HCT116 (cell line): ENCODE data around the gene TSPAN1. TPM values are rescaled to one million over a fixed set of nuclear protein-coding genes. Genes with fewer than 3 reads are reported as not detected.
A peak's percentile ranks its signal among the peaks of the same experiment; 100 is the strongest.

Source experiments
- ATAC-seq: fragments of 200-7000 bp; cut with Tn5 transposase; 2 replicates; pipeline ENCODE4 v1.9.1; 2020; ENCODE audit warnings: mild to moderate bottlenecking, moderate library complexity
- BruUV-seq: library from RNA; stranded (reverse); fragments of 400-500 nt; replicated peaks from 2 replicates; lab custom pipeline; 2021; lab: Mats Ljungman, UMichigan
- CTCF ChIA-PET: fragments of 300-600 bp; sonication (Branson Sonifier 250); formaldehyde crosslinking; loops from one replicate; lab custom pipeline; 2021; ENCODE audit warnings: antibody characterized with exemption; lab: Charles Lee
- POLR2A ChIA-PET: fragments of 300-600, 350-600 bp; sonication (Branson Sonifier 250); formaldehyde crosslinking; loops from one replicate; lab custom pipeline; 2021; ENCODE audit warnings: antibody characterized with exemption; lab: Charles Lee
- RAD21 ChIA-PET, 2 experiments: fragments of 300-600 bp; sonication (Branson Sonifier 250); formaldehyde crosslinking; loops; one replicate each; lab custom pipeline; 2023; ENCODE audit warnings: low total read pairs in 2 of 2; ENCODE audit not compliant: uncharacterized antibody in 2 of 2, unreplicated experiment in 2 of 2, low non-redundant PET in 1 of 2; lab: Charles Lee
- DNase-seq: peaks from one replicate; pipeline ENCODE4 v3.0.0-alpha.2; 2010; ENCODE audit warnings: low read depth, low spot score
- H2AFZ ChIP-seq: fragments of 200-600 bp; shearing (Covaris generic), sonication (generic); 2 replicates; pipeline ENCODE4 v1.6.1; 2017; ENCODE audit warnings: low read depth, mixed run types, mixed read lengths, antibody characterized with exemption, low read length; ENCODE audit not compliant: poor library complexity, severe bottlenecking
- H3K27ac ChIP-seq: 2 replicates; pipeline ENCODE4 v1.5.1; 2012; ENCODE audit warnings: low read depth, low read length
- H3K27me3 ChIP-seq: fragments of 200-600 bp; sonication (generic); 2 replicates; pipeline ENCODE4 v1.6.1; 2016; ENCODE audit warnings: mixed run types, low read length, mixed read lengths; ENCODE audit not compliant: insufficient read depth
- H3K36me3 ChIP-seq, 2 experiments: fragments of 200-500 bp in 1 of 2; fragments of 200-600 bp in 1 of 2; sonication (Bioruptor generic) in 1 of 2; sonication (generic) in 1 of 2; 2 replicates each; pipeline versions ENCODE4 v1.5.1 to v1.6.1; 2014 to 2016; ENCODE audit warnings: low read length in 2 of 2, inconsistent platforms in 1 of 2, mixed read lengths in 1 of 2, mixed run types in 1 of 2; ENCODE audit not compliant: insufficient read depth in 2 of 2, control insufficient read depth in 1 of 2
- H3K4me1 ChIP-seq, 2 experiments: fragments of 200-600 bp in 1 of 2; sonication (generic) in 1 of 2; 2 replicates each; pipeline versions ENCODE4 v1.5.1 to v1.6.1; 2012 to 2017; ENCODE audit warnings: low read length in 2 of 2, inconsistent platforms in 1 of 2, mild to moderate bottlenecking in 1 of 2, mixed read lengths in 1 of 2, mixed run types in 1 of 2, moderate library complexity in 1 of 2; ENCODE audit not compliant: insufficient read depth in 2 of 2, control insufficient read depth in 1 of 2
- H3K4me2 ChIP-seq: fragments of 200-600 bp; sonication (generic); 2 replicates; pipeline ENCODE4 v1.6.1; 2017; ENCODE audit warnings: mixed run types, low read length, mixed read lengths
- H3K4me3 ChIP-seq, 2 experiments: fragments of 200-600 bp in 1 of 2; sonication (generic) in 1 of 2; replicated peaks in 1 of 2; 2 replicates each; pipeline ENCODE4 v1.5.1; 2011 to 2016; ENCODE audit warnings: low read length in 2 of 2, control low read depth in 1 of 2, low read depth in 1 of 2, mild to moderate bottlenecking in 1 of 2, mixed read lengths in 1 of 2, mixed run types in 1 of 2
- H3K79me2 ChIP-seq: fragments of 200-600 bp; sonication (generic); 2 replicates; pipeline ENCODE4 v1.6.1; 2017; ENCODE audit warnings: mild to moderate bottlenecking, mixed run types, low read length, moderate library complexity, mixed read lengths; ENCODE audit not compliant: insufficient read depth
- H3K9ac ChIP-seq: fragments of 200-600 bp; sonication (generic); 2 replicates; pipeline ENCODE4 v1.6.1; 2016; ENCODE audit warnings: low read length, mixed read lengths
- H3K9me2 ChIP-seq: fragments of 200-600 bp; sonication (generic), shearing (Covaris generic); 2 replicates; pipeline ENCODE4 v1.6.1; 2017; ENCODE audit warnings: mixed run types, mild to moderate bottlenecking, moderate library complexity; ENCODE audit not compliant: insufficient read depth
- H3K9me3 ChIP-seq, 2 experiments: fragments of 200-500 bp in 1 of 2; fragments of 200-600 bp in 1 of 2; sonication (Bioruptor generic) in 1 of 2; sonication (generic) in 1 of 2; 2 replicates each; pipeline ENCODE4 v1.6.1; 2014 to 2017; ENCODE audit warnings: low read length in 2 of 2, mixed read lengths in 2 of 2, inconsistent platforms in 1 of 2, low read depth in 1 of 2, mild to moderate bottlenecking in 1 of 2, mixed run types in 1 of 2, moderate library complexity in 1 of 2; ENCODE audit not compliant: control insufficient read depth in 1 of 2, insufficient read depth in 1 of 2
- H4K20me1 ChIP-seq: fragments of 200-600 bp; sonication (generic), shearing (Covaris generic); 2 replicates; pipeline ENCODE4 v1.6.1; 2017; ENCODE audit warnings: mixed run types, mild to moderate bottlenecking, moderate library complexity; ENCODE audit not compliant: insufficient read depth
- CBX3 ChIP-seq: IDR thresholded peaks from 2 replicates; pipeline ENCODE4 v1.6.1; 2012; ENCODE audit warnings: low read depth
- EGR1 ChIP-seq: IDR thresholded peaks from 2 replicates; pipeline ENCODE4 v1.6.1; 2012; ENCODE audit warnings: low read depth
- ELF1 ChIP-seq: IDR thresholded peaks from 2 replicates; pipeline ENCODE4 v1.6.1; 2012; ENCODE audit warnings: low read depth, borderline replicate concordance
- EZH2 ChIP-seq: fragments of 200-600 bp; sonication (generic); IDR thresholded peaks from 2 replicates; pipeline ENCODE4 v1.6.1; 2017; ENCODE audit warnings: antibody characterized with exemption, mixed run types
- EZH2phosphoT487 ChIP-seq: fragments of 200-600 bp; IDR thresholded peaks from 2 replicates; pipeline ENCODE4 v1.6.1; 2018; ENCODE audit warnings: antibody characterized with exemption, borderline replicate concordance
- FOSL1 ChIP-seq: IDR thresholded peaks from 2 replicates; pipeline ENCODE4 v1.6.1; 2012; ENCODE audit warnings: low read depth
- JUND ChIP-seq: IDR thresholded peaks from 2 replicates; pipeline ENCODE4 v1.6.1; 2012
- POLR2AphosphoS5 ChIP-seq: IDR thresholded peaks from 2 replicates; pipeline ENCODE4 v1.6.1; 2011; ENCODE audit warnings: mild to moderate bottlenecking, low read depth, low read length, moderate library complexity
- RAD21 ChIP-seq: IDR thresholded peaks from 2 replicates; pipeline ENCODE4 v1.6.1; 2012; ENCODE audit warnings: low read depth, mild to moderate bottlenecking
- SRF ChIP-seq: IDR thresholded peaks from 2 replicates; pipeline ENCODE4 v1.6.1; 2012; ENCODE audit warnings: low read depth
- TCF7L2 ChIP-seq: IDR thresholded peaks from 2 replicates; pipeline ENCODE4 v1.7.0; 2011; ENCODE audit warnings: borderline replicate concordance, inconsistent platforms; ENCODE audit not compliant: insufficient read depth, insufficient read length; ENCODE audit errors: extremely low read depth
- YY1 ChIP-seq: IDR thresholded peaks from 2 replicates; pipeline ENCODE4 v1.6.1; 2011; ENCODE audit warnings: low read length, low read depth, moderate library complexity, mild to moderate bottlenecking; ENCODE audit not compliant: insufficient replicate concordance; ENCODE audit errors: extremely low read depth
- ZNF274 ChIP-seq: fragments of 200-500 bp; sonication (Bioruptor generic); IDR thresholded peaks from 2 replicates; pipeline ENCODE4 v1.6.1; 2014; ENCODE audit warnings: mild to moderate bottlenecking, low read depth, low read length, inconsistent platforms
- intact Hi-C: fragments of 100-400 bp; cut with micrococcal nuclease; formaldehyde crosslinking; loops from 2 replicates; pipeline ENCODE4 v1.10.0; 2022
- total RNA-seq: library from RNA; stranded (reverse); gene quantifications from one replicate; pipeline ENCODE4 v1.2.1, GENCODE V29; 2021; ENCODE audit not compliant: unreplicated experiment
- TF ChIP-seq, protein P1 (sequence below), 3 experiments: fragments of 200-600 bp in 1 of 3; sonication (generic) in 1 of 3; IDR thresholded peaks in 2 of 3; conservative IDR thresholded peaks in 1 of 3; 2 replicates each; pipeline ENCODE4 v1.5.1; 2012 to 2017; ENCODE audit warnings: low read depth in 2 of 3, low read length in 2 of 3, antibody characterized with exemption in 1 of 3, borderline replicate concordance in 1 of 3, control low read depth in 1 of 3, mild to moderate bottlenecking in 1 of 3, mixed read lengths in 1 of 3, mixed run types in 1 of 3, moderate library complexity in 1 of 3; ENCODE audit not compliant: insufficient read depth in 1 of 3
- TF ChIP-seq, protein P2 (sequence below): IDR thresholded peaks from 2 replicates; pipeline ENCODE4 v1.6.1; 2012; ENCODE audit warnings: low read depth
- TF ChIP-seq, protein P3 (sequence below): IDR thresholded peaks from 2 replicates; pipeline ENCODE4 v1.6.1; 2012

The TSPAN1 gene
- total RNA-seq, 1 experiment from 2014 or later = 9.9 TPM

DNA sequence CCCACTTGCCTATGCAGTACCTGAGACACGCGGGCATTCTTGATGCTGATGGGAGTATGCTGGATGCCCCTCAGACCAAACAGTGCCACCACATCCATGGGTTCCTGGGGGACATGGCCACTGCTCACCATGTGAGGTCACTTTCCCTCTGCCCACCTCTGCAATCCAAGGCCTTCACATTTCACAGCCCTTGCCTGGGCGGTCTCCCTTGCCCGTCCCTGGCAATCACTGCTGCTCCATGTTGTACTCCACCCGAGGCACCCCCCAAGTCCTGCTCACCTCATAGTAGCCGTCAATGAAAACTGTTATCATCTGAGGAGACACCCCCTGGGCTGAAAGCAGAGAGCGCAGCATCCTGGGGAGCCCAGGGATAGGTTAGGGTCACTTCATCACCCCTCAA, 18.4 kb downstream of the TSPAN1 start (continued):
- TF ChIP-seq, protein P1, sequence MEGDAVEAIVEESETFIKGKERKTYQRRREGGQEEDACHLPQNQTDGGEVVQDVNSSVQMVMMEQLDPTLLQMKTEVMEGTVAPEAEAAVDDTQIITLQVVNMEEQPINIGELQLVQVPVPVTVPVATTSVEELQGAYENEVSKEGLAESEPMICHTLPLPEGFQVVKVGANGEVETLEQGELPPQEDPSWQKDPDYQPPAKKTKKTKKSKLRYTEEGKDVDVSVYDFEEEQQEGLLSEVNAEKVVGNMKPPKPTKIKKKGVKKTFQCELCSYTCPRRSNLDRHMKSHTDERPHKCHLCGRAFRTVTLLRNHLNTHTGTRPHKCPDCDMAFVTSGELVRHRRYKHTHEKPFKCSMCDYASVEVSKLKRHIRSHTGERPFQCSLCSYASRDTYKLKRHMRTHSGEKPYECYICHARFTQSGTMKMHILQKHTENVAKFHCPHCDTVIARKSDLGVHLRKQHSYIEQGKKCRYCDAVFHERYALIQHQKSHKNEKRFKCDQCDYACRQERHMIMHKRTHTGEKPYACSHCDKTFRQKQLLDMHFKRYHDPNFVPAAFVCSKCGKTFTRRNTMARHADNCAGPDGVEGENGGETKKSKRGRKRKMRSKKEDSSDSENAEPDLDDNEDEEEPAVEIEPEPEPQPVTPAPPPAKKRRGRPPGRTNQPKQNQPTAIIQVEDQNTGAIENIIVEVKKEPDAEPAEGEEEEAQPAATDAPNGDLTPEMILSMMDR (IDR thresholded peaks at IDR 0.05 in 2 of 3, conservative IDR thresholded peaks at IDR 0.05 in 1 of 3; ENCODE audit: borderline replicate concordance in 1 of 3, insufficient read depth in 1 of 3, low read depth in 2 of 3, low read length in 2 of 3) = no peak
- TF ChIP-seq POLR2AphosphoS5 (no peak), EZH2phosphoT487 (no peak), SRF (no peak)
- TF ChIP-seq, protein P2, sequence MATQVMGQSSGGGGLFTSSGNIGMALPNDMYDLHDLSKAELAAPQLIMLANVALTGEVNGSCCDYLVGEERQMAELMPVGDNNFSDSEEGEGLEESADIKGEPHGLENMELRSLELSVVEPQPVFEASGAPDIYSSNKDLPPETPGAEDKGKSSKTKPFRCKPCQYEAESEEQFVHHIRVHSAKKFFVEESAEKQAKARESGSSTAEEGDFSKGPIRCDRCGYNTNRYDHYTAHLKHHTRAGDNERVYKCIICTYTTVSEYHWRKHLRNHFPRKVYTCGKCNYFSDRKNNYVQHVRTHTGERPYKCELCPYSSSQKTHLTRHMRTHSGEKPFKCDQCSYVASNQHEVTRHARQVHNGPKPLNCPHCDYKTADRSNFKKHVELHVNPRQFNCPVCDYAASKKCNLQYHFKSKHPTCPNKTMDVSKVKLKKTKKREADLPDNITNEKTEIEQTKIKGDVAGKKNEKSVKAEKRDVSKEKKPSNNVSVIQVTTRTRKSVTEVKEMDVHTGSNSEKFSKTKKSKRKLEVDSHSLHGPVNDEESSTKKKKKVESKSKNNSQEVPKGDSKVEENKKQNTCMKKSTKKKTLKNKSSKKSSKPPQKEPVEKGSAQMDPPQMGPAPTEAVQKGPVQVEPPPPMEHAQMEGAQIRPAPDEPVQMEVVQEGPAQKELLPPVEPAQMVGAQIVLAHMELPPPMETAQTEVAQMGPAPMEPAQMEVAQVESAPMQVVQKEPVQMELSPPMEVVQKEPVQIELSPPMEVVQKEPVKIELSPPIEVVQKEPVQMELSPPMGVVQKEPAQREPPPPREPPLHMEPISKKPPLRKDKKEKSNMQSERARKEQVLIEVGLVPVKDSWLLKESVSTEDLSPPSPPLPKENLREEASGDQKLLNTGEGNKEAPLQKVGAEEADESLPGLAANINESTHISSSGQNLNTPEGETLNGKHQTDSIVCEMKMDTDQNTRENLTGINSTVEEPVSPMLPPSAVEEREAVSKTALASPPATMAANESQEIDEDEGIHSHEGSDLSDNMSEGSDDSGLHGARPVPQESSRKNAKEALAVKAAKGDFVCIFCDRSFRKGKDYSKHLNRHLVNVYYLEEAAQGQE = no peak

DNA sequence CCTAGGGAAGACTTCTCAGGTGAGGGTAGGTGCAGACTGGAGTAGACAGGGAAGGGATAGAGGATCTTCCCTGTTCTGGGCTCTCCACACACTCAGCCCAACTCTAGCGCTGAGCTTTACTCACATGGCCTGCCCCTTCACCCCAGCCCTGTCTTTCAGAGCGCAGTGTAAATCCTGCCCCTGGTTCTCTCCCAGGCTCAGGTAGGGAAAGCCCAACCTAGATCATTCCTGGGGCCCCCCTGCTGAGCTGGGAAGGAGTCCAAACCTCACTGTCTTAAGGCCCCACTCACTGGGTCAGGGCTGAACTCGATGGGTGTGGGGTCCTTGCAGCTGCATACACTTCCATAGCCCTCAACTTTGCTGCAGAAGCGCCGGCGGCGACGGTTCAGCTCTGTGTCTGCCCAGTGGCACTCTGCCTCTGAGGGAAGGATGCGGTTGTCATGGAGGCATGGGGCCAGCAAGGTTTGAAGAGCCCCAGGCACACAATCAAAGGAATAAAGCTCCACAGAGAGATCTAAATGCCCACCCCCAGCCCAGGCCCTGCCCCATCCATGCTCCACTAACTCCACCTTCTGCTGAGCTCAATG, 19.2 kb downstream of the TSPAN1 start:
- no peak for ATAC-seq
- H3K36me3 ChIP-seq = peaks cover 10 to 46% of the 10 kb centered on the region in 2 experiments; a peak in 3 of 4 replicates
- H3K4me1 ChIP-seq = peaks cover 7 to 13% of the 10 kb centered on the region in 2 experiments; a peak in 3 of 4 replicates
- intact Hi-C loops = no loop called here
- no peak overlapping the region for H2AFZ ChIP-seq
- H4K20me1 ChIP-seq = no peaks in the 10 kb centered on the region
- DNase-seq = no peak
- peaks cover 8% of the 10 kb centered on the region; the same call in 1 of the 2 replicates for H3K79me2 ChIP-seq
- H3K9ac ChIP-seq = no peak overlapping the region
- H3K4me3 ChIP-seq = no peak overlapping the region
- H3K27me3 ChIP-seq = no peaks in the 10 kb centered on the region
- no peaks in the 10 kb centered on the region for H3K9me2 ChIP-seq
- BruUV-seq = no TSS peak
- ChIA-PET POLR2A (no interaction called here), RAD21 (no interaction called here), CTCF (interaction anchor here (1.1 kb wide), 1 partner anchor 30 kb away, joined by 5 read pairs; no protein-coding TSS in a partner anchor)
- H3K27ac ChIP-seq = peak overlapping the region; percentile 13; the same call in 1 of the 2 replicates
- H3K9me3 ChIP-seq = no peaks in the 10 kb centered on the region
- no peak overlapping the region for H3K4me2 ChIP-seq
- no peak for TF ChIP-seq ZNF274
- TF ChIP-seq CBX3 = no peak
- no peak for TF ChIP-seq FOSL1
- TF ChIP-seq YY1 = no peak
- TF ChIP-seq, protein P1 (IDR thresholded peaks at IDR 0.05 in 2 of 3, conservative IDR thresholded peaks at IDR 0.05 in 1 of 3; ENCODE audit: borderline replicate concordance in 1 of 3, insufficient read depth in 1 of 3, low read depth in 2 of 3, low read length in 2 of 3) = no peak
- no peak for TF ChIP-seq JUND
- no peak for TF ChIP-seq RAD21
- no peak for TF ChIP-seq EGR1
- TF ChIP-seq EZH2phosphoT487 = no peak
- TF ChIP-seq ELF1 = no peak
- no peak for TF ChIP-seq POLR2AphosphoS5
- TF ChIP-seq EZH2 = no peak
- TF ChIP-seq, protein P3, sequence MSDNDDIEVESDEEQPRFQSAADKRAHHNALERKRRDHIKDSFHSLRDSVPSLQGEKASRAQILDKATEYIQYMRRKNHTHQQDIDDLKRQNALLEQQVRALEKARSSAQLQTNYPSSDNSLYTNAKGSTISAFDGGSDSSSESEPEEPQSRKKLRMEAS = no peak
- no peak for TF ChIP-seq SRF
- TF ChIP-seq TCF7L2 = no peak
